Stimulated activated CD4-positive, alpha-beta T cell treated with anti-CD3 and anti-CD28 coated beads, Interleukin-1b, Interleukin-23, amount 100 ng/mL, for 4 hours (primary cell): ENCODE measurements around the gene PTN.
"Not testable (repeated sequence)": the region's sequence is repeated elsewhere in the genome, so short reads cannot be mapped to it uniquely, and the experiment has no call there.

ENCODE experiments used
- DNase-seq, 2 donors: peaks; one replicate each; pipeline ENCODE4 v3.0.0-alpha.2; 2020; ENCODE audit warnings: low read depth in 2 of 2

PTN gene

DNA sequence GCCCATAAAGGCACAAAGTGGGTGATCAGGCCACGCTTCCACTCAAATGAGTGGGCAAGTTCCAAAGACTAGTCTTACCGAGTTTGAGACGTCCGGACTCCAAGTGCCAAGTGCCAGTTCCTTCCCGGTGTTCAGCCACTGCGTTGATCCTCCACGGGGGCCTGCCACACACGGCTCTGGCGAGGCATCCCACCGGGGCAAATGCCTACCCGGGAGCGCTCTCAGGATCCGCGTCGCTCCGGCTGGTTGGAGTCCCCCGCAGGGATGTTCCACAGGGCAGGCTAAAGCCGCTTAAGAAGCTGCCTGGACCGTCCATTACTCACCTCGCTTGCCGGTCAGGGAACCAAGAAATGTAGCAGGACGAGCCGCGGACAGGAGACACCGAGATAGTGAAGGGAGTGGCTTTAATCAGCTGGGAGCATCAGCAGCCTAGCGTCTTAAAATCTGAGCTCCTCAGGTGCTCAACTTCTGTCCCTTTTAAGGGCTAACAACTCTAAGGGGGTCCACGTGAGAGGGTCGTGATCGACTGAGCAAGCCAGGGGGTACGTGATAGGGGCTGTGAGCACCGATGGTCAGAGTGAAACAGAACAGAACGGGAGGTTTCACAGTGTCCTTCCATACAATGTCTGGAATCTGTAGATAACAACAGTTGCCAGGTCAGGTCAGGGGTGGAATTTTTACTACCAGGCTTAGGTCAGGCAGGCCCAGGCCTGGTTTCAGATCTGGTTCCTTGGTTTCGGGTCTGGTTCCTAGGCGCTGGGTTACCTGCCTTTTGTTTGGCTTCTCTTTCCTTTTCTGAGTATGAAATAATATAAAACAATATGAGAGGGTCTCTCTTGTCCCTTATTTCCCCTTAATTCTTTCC is 75.3 kb downstream of the PTN start:
- DNase-seq: not testable (repeated sequence)

DNA sequence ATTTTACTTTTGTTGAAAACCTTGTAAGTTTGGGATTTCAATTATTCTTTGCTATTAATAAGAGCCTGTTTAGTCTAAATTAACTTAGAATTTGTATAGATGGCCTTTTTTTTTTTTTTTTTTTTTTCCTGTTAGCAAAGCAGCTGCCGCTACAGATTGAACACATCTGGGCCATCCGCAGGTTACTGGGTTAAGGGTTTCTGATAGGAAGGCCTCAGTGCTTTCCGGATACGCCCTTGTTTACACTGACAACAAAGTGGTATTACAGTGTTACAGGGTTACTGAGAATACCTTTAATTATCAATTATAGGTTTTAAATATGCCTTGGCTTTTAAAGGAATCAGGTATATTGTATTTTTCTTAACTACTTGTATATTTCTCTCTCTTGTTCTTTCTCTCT is 76.8 kb downstream of the PTN start:
- DNase-seq: no peak

DNA sequence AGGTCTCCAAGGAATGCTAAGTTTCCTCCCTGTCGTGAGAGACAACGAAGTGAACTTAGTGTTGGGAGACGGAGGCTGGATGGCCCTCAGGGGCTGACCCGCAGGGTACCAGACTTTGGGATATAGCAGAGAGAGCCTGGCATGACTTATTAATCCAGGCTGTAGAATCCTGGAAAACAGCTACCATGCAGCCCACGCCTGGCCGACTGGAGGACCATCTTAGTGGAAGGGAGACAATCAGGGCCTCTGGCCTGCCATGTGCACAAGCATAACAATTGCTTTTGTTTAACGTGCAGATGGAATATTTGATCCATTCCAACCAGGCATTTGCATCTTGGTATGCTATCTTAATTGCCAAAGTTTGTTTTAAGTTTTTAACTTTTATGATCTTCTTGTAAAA is 78.1 kb downstream of the PTN start:
- not testable (repeated sequence) for DNase-seq

DNA sequence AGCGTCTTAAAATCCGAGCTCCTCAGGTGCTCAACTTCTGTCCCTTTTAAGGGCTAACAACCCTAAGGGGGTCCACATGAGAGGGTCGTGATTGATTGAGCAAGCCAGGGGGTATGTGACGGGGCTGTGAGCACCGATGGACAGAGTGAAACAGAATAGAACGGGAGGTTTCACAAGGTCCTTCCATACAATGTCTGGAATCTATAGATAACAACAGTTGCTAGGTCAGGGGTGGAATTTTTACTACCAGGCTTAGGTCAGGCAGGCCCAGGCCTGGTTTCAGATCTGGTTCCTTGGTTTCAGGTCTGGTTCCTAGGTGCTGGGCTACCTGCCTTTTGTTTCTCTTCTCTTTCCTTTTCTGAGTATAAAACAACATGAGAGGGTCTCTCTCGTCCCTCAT is 80.9 kb downstream of the PTN start:
- DNase-seq: no peak

DNA sequence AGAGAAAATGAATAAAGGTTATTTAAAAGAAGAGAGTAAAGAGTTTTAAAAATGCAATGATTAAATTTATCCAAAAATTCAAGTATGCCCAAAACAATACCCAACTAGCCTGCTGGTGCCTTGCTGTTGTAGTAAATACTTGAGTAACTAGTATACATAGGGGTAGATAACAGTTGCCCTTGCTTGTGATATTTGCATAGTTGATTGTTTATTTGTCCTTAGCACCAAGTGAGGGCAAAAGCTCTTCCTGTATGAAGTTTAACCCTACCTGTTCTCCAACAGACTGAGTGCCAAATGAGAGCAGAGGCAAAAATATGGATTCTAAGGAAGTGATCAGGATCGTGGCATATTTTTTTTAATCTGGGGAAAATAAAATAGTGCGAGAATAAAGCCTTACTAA is 85.0 kb downstream of the PTN start:
- no peak for DNase-seq

DNA sequence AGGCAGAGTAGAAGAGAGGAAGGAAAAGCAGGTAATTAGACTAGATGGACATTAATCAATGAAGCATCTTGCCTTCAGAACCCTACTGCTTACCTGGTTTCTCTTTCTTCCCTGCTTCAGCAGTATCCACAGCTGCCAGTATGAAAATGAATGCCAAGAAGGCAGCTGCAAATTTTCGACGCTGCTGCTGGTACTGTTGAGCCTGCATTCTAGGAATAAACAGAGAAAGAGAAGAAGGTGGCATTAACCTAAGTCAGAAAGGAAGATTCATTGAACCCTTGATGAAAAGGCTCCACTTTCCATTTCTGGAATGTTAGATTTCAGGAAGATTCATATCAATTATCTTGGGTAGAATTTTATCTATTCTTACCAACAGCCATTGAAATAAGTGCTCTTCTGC is 88.8 kb downstream of the PTN start:
- no peak for DNase-seq

DNA sequence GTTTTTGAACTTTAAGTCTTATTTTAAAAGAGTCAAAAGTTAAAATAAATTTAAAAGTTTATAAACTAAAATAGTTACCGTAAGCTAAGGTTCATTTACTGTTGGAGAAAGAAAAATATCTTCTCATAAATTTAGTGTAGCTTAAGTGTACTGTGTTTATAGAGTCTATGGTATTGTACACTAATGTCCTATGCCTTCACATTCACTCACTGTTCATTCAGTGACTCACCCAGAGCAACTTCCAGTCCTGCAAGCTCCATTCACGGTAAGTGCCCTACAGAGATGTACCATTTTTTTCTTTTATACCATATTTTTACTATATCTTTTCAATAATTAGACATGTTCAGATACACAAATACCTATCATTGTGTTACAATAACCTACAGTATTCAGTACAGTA is 97.6 kb downstream of the PTN start:
- no peak for DNase-seq

DNA sequence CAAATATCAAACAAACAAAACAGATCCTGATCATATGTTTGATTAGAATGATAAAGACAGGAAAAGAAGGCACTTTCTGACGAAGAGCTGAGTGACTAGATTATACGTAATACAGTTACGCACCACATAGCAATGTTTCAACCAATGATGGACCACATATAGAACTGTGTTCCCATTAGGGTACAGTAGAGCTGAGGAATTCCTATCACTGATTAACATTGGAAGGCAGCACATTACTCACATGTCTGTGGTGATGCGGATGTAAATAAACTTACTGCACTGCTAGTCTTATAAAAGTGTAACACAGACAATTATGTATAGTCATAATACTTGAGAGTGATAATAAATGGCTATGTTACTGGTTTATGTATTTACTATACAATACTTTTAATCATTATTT is 98.3 kb downstream of the PTN start:
- no peak for DNase-seq

DNA sequence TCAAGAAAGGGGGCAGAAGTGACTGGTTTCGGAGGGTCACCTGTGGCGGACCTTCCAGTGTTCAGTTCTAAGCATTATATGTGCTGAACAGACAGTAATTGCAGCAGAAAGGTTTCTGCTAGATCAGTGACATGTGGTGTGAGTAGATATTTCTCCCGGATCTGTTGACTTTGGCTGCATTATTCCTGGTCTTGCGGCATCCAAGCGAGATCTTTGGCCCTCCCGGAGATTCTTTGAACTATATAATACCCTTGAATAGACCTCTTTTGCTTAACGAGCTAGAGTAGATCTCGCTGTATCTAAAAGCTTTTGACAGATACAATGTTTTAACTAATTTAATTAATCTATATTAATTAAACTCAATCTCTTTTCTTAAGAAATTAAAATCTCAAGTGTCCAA is 99.8 kb downstream of the PTN start:
- DNase-seq: no peak

DNA sequence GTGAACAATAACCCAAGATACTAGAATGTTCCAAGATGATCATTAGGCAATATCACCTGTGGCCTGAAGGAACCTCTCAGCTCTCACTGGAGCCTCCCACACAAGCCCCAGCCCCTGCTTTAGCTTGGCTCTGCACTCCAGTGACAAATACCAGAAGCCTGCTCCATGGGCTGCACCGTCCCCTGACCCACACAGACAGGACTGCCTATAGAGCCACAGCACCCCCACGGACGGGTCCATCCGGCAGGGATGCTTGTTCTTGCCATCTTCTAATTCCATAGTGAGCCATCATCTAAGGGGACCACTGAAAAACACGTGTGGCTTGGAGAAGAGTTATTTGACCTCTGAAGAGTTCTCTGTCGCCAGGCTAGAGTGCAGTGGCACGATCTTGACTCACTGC is 100.9 kb downstream of the PTN start:
- no peak for DNase-seq

DNA sequence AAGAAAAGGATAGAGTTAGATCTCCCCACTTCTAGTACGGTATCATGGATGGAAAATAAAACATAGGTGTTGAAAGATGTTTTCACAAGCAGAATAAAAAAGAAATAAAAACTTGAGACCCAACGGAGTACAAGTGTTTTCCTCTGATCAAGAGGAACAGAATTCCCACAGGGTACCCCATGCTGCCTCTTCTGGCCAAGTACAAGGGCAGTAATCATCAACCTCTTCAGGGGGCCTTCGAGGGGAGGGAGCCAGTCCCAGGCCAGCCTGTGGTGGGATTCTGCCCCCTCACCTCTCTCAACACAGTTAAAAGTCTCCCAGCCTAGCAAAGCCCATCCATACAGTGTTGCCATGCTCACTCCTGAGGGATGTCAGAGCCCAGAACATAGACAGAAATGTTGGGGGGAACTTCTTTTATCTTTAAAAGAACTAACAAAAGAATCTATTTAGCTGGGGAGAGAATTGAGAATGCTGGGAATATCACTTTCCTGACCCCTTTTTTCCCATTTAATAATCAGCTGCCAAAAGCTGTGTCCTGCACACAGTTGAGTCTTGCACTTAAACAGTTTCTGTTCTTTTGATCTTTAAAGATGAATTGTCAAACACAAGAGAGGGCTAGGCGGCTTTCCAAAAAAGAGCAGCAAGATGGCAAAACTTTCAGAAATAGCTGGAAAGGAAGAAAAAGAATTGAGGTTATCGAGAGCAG is 101.7 kb downstream of the PTN start:
- no peak for DNase-seq

DNA sequence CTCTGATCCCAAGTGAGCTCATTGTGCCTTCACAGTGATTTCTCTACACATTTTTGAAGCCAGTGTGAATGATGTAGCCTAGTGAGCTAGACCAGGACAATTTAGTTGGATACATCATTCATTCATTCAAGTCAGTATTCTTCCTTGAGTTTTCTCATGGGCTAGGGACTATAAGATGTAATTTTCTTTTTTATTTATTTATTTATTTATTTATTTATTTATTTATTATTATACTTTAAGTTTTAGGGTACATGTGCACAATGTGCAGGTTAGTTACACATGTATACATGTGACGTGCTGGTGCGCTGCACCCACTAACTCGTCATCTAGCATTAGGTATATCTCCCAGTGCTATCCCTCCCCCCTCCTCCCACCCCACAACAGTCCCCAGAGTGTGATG is 104.3 kb downstream of the PTN start:
- DNase-seq: not testable (repeated sequence)

DNA sequence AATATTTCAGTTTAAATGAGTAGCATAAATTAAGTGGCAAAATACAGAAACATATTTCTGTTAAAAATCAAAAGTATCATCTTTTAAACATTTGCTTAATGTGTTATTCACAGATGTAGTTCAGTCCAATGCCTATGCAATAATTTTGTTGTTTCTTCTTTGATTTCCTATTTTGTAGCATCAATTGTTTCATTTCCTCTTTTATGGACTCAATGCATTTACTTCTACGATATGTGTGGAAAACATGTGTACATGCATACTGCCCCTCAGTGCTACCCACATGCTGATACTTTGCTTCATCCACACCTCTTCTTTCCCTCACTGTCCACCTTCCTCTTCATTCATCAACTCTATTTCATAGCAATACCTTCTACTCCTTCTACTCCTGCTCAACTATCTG is 108.1 kb downstream of the PTN start:
- no peak for DNase-seq

DNA sequence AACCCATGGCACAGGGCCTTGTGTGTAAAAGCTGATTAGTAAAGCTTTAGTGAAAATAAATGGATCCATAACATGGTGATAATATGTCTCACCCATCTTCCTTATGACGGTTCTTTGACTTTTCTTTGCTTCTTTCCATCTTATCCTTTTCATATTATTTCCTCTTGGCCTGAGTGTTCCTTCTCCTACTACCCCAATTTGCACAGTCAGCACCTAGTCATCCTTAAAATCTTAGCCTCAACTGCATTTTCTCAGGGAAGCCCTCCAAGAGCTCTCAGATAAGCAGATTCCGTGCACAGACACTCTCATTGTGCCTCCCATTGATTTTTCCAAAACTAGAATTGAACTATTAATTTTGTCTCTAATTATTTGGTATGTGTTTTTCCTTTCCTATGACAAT is 112.4 kb downstream of the PTN start:
- no peak for DNase-seq

DNA sequence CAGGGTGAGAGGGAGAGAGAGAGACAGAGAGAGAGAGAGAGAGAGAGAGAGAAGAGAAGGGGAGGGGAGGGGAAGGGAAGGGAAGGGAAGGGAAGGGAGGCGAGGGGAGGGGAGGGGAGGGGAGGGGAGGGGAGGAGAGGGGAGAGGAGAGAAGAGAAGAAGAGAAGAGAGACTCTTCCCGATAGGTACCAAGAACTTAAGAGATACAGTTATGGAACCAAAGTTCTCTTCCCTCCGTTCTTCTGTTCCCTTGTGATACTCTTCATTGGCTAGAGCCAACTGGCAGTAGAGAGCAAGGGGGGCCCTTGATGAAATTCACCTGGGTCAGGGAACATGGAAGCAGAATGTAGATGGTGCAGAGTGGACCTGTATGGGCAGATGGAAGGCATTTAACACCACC is 122.1 kb downstream of the PTN start:
- DNase-seq: no peak

DNA sequence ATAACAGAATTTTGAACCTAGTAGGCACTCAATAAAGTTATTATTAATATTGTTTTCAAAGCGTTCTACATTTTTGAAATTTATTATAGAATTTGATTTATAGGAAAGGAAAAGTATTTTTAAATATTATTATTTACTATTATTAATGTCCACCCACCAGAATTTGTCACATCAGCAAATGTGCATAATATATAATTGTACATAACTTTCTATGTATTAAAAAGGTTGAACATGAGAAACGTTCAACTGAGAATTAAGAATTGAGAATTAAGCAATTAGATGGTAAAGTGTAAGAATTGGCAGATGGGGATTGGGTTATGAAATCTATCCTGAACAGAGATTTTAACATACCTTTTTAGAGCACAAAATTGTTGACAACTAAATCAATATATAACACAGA is 129.8 kb downstream of the PTN start:
- no peak for DNase-seq

DNA sequence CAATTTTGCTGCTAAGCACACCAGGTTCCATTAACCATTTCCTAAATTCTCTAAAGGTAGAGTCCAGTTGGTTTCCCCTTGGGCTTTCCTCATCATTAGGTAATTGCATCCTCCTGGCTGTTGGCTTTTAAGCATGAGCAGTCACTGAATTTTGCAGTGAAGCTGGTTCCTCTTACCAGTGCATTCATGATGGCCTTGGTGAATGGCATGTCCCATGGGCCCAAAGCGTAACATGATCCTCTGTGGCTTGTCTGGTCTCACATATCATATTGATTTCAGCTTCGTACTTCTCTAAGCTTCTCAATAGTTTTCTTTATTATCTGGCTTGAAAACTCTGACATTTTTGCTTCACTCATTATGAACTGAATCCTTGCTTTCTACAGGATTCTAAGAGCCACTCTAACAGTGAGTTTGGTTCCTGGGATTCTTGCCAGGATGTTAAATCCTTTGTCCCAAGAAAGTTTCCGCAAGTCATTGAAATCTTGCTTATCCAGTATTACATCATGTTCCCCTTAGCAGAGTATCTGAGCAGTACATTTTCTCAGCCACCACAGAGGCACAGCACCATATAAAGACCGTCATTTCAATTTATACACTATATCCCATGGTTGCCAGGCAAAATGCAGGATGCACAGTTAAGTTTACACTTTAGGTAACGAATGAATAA is 134.2 kb downstream of the PTN start:
- DNase-seq: no peak

DNA sequence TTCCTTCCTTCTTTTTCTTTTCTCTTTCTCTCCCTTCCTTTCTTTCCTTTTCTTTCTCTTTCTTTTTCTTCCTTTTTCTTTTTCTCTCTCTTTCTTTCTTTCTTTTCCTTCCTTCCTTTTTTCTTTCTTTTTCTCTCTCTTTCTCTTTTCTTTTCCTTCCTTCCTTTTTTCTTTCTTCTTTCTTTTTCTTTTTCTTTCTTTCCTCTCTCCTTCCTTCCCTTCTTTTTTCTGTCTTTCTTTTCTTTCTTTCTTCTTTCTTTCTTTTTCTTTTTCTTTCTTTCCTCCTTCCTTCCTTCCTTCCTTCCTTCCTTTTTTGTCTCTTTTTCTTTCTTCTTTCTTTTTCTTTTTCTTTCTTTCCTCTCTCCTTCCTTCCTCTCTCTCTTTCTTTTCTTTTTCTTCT is 136.8 kb downstream of the PTN start:
- DNase-seq: no peak

DNA sequence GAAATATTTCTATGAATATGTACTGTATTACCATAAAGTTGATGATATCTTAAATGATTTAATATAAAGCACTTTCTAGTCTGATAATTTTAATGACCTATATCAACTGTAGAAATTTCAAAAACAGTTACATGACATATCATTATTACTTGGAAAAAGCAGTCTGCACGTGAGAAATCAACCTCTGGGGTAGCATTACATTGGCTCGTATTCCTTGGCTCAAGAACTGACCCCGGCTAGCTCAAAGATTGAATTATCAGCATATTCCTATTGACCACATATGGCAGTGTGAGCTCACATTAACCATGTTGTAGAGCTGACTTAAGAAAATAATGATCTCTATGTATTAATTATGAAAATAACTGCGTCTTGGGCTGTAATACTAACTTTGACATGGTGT is 139.3 kb downstream of the PTN start:
- no peak for DNase-seq

DNA sequence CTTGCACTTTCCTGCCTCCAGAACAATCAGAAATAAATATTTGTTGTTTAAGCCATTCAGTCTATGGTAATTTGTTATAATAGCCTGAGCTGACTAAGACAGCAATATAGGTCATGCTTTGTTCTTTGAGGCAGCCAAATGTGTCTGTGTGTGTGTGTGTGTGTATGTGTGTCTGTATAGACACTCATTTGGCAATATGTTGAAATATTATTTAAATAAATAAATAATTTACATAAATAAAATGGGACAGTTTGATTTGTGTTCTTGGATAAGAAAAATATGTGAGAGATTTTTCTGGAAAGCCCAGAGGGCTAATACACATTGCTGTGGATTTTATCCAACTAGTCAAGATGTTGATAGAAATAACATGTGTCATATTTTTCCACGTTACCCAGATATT is 140.2 kb downstream of the PTN start:
- DNase-seq: no peak

DNA sequence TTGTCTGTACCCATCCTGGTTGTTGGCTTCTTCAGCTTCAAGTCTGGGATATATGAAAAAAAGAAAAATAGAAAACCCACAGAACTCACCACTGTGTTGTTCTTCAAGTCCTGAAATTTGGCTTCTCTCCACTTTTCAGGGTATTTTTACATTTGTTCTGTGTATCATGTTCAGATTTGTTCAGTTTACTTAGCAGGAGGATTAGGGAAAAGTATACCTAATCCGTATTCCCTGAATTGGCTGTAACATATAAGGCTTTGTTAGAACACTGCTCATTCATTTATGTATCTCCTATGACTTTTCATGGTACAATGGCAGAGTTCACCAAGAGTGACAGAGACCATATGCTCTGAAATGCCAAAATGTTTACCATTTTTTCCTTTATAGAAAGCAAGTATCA is 146.9 kb downstream of the PTN start:
- no peak for DNase-seq

DNA sequence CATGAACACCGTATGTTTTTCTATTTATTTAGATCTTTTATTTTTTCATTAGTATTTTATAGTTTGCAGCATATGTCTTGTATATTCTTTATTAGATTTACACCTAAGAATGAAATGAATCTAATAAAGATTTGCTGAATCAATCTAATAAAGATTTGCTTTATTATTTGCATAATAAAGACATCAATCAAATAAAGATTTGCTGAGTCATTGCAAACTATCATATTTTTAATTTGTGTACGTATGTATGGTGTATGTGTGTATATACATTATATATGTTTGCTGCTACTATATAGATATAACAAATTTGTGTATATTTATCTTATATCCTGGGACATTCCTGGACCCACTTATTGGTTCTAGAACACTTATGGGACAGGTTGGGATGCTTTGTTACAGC is 147.5 kb downstream of the PTN start:
- no peak for DNase-seq

DNA sequence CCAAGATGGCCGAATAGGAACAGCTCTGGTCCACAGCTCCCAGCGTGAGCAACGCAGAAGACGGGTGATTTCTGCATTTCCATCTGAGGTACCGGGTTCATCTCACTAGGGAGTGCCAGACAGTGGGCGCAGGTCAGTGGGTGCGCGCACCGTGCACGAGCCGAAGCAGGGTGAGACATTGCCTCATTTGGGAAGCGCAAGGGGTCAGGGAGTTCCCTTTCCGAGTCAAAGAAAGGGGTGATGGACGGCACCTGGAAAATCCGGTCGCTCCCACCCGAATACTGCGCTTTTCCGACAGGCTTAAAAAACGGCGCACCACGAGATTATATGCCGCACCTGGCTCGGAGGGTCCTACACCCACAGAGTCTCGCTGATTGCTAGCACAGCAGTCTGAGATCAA is 161.9 kb downstream of the PTN start:
- DNase-seq: not testable (repeated sequence)
